ENCODE measurements around the gene EFS.

The EFS gene

GRCh38 chr14:23379366-23380196 lies 14.6 kb upstream of the EFS start:
- peak in 23 of 56 donors; percentile 7 to 61 (median 28) for DNase-seq

- peak in 1 of 56 donors; percentile 24 for DNase-seq
Measured at GRCh38 chr14:23378612-23379220, 13.7 kb upstream of the EFS start.

- DNase-seq = peak in 1 of 56 donors; percentile 44
Measured at GRCh38 chr14:23377573-23378563, 12.9 kb upstream of the EFS start.

- DNase-seq = peak in 3 of 56 donors; percentile 43 to 64 (median 63)
Measured at GRCh38 chr14:23377198-23377550, 12.2 kb upstream of the EFS start.

GRCh38 chr14:23376482-23377197 lies 11.7 kb upstream of the EFS start, which contains the start of gene CMTM5:
Gene CMTM5, plus strand, starts transcription at chr14:23377046. Its CDS starts 206 bp downstream, at chr14:23377252.
- peak in 54 of 56 donors; percentile 70 to 98 (median 93) for DNase-seq

- DNase-seq = no peak
Measured at GRCh38 chr14:23375527-23376251, 10.7 kb upstream of the EFS start.

GRCh38 chr14:23373041-23373440 lies 8.1 kb upstream of the EFS start:
- DNase-seq = no peak

- DNase-seq = no peak
Measured at GRCh38 chr14:23372509-23372908, 7.5 kb upstream of the EFS start, which contains the start of gene IL25. Gene IL25, plus strand, starts transcription at chr14:23372809.

GRCh38 chr14:23371865-23372264 lies 6.9 kb upstream of the EFS start:
- DNase-seq = no peak

- no peak for DNase-seq
Measured at GRCh38 chr14:23370221-23370620, 5.2 kb upstream of the EFS start.

GRCh38 chr14:23366426-23366921 lies 1.5 kb upstream of the EFS start:
- DNase-seq = peak in 49 of 56 donors; percentile 19 to 84 (median 72)

GRCh38 chr14:23365732-23366425 lies 907 bp upstream of the EFS start:
- peak in 37 of 56 donors; percentile 39 to 84 (median 73) for DNase-seq

- DNase-seq = peak in 50 of 56 donors; percentile 24 to 83 (median 60)
Measured at GRCh38 chr14:23364164-23365035, 572 bp downstream of the EFS start.

GRCh38 chr14:23362200-23362599 lies 2.8 kb downstream of the EFS start:
- DNase-seq = no peak

GRCh38 chr14:23361763-23362162 lies 3.2 kb downstream of the EFS start:
- DNase-seq = no peak

GRCh38 chr14:23361320-23361719 lies 3.7 kb downstream of the EFS start:
- DNase-seq = peak in 21 of 56 donors; percentile 12 to 67 (median 38)

GRCh38 chr14:23360496-23360895 lies 4.5 kb downstream of the EFS start:
- peak in 42 of 56 donors; percentile 15 to 88 (median 62) for DNase-seq

Measured in amygdala (tissue), 56 donors.